ENCODE results near the gene ADCY9.

The ADCY9 gene

GRCh38 chr16:4005281-4005680 lies 111.0 kb downstream of the ADCY9 start:
- Histone ChIP-seq H3K9me2 (replicated peaks; ENCODE audit: control insufficient read depth, low read length) (no peaks in the 10 kb centered on the region), H3K27ac (ENCODE audit: low read depth, low read length) (no peak overlapping the region), H3K27me3 (ENCODE audit: control insufficient read depth, low read length) (no peaks in the 10 kb centered on the region), H3K9me3 (ENCODE audit: control insufficient read depth, insufficient read depth, low read length) (no peaks in the 10 kb centered on the region), H3K4me1 (ENCODE audit: control insufficient read depth, low read length) (no peaks in the 10 kb centered on the region), H3K4me3 (ENCODE audit: low read length) (no peak overlapping the region), H3K79me2 (ENCODE audit: control insufficient read depth, low read length) (no peaks in the 10 kb centered on the region), H4K20me1 (ENCODE audit: control insufficient read depth, insufficient read depth, low read depth, low read length) (no peaks in the 10 kb centered on the region), H3K36me3 (ENCODE audit: control insufficient read depth, low read length) (no peaks in the 10 kb centered on the region), H3F3A (ENCODE audit: control insufficient read depth, insufficient read depth) (no peaks in the 10 kb centered on the region), H3K4me2 (ENCODE audit: low read length) (no peak overlapping the region)
- no peak for TF ChIP-seq EZH2phosphoT487 (IDR thresholded peaks at IDR 0.05; ENCODE audit: borderline replicate concordance, low read length)
- TF ChIP-seq, protein P1, sequence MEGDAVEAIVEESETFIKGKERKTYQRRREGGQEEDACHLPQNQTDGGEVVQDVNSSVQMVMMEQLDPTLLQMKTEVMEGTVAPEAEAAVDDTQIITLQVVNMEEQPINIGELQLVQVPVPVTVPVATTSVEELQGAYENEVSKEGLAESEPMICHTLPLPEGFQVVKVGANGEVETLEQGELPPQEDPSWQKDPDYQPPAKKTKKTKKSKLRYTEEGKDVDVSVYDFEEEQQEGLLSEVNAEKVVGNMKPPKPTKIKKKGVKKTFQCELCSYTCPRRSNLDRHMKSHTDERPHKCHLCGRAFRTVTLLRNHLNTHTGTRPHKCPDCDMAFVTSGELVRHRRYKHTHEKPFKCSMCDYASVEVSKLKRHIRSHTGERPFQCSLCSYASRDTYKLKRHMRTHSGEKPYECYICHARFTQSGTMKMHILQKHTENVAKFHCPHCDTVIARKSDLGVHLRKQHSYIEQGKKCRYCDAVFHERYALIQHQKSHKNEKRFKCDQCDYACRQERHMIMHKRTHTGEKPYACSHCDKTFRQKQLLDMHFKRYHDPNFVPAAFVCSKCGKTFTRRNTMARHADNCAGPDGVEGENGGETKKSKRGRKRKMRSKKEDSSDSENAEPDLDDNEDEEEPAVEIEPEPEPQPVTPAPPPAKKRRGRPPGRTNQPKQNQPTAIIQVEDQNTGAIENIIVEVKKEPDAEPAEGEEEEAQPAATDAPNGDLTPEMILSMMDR (IDR thresholded peaks at IDR 0.05; ENCODE audit: low read depth, low read length, poor library complexity, severe bottlenecking), result no peak

GRCh38 chr16:4004206-4004605 lies 112.0 kb downstream of the ADCY9 start:
- no peaks in the 10 kb centered on the region for H4K20me1 ChIP-seq (ENCODE audit: control insufficient read depth, insufficient read depth, low read depth, low read length)
- H3K27ac ChIP-seq (ENCODE audit: low read depth, low read length), result no peak overlapping the region
- no peaks in the 10 kb centered on the region for H3F3A ChIP-seq (ENCODE audit: control insufficient read depth, insufficient read depth)
- H3K9me3 ChIP-seq (ENCODE audit: control insufficient read depth, insufficient read depth, low read length), result no peaks in the 10 kb centered on the region
- TF ChIP-seq EZH2phosphoT487 (IDR thresholded peaks at IDR 0.05; ENCODE audit: borderline replicate concordance, low read length), result no peak
- TF ChIP-seq, protein P1 (IDR thresholded peaks at IDR 0.05; ENCODE audit: low read depth, low read length, poor library complexity, severe bottlenecking), result no peak
- no peaks in the 10 kb centered on the region for H3K27me3 ChIP-seq (ENCODE audit: control insufficient read depth, low read length)
- H3K36me3 ChIP-seq (ENCODE audit: control insufficient read depth, low read length), result no peaks in the 10 kb centered on the region
- no peaks in the 10 kb centered on the region for H3K79me2 ChIP-seq (ENCODE audit: control insufficient read depth, low read length)
- no peaks in the 10 kb centered on the region for H3K4me1 ChIP-seq (ENCODE audit: control insufficient read depth, low read length)
- H3K4me2 ChIP-seq (ENCODE audit: low read length), result no peak overlapping the region
- no peaks in the 10 kb centered on the region for H3K9me2 ChIP-seq (replicated peaks; ENCODE audit: control insufficient read depth, low read length)
- no peak overlapping the region for H3K4me3 ChIP-seq (ENCODE audit: low read length)

GRCh38 chr16:4003576-4003975 lies 112.7 kb downstream of the ADCY9 start:
- Histone ChIP-seq H3K36me3 (ENCODE audit: control insufficient read depth, low read length) (no peaks in the 10 kb centered on the region), H3K9me3 (ENCODE audit: control insufficient read depth, insufficient read depth, low read length) (no peaks in the 10 kb centered on the region), H3K4me1 (ENCODE audit: control insufficient read depth, low read length) (no peaks in the 10 kb centered on the region), H3K27me3 (ENCODE audit: control insufficient read depth, low read length) (no peaks in the 10 kb centered on the region), H3K79me2 (ENCODE audit: control insufficient read depth, low read length) (no peaks in the 10 kb centered on the region), H4K20me1 (ENCODE audit: control insufficient read depth, insufficient read depth, low read depth, low read length) (no peaks in the 10 kb centered on the region), H3K27ac (ENCODE audit: low read depth, low read length) (no peak overlapping the region), H3K4me3 (ENCODE audit: low read length) (no peak overlapping the region), H3F3A (ENCODE audit: control insufficient read depth, insufficient read depth) (no peaks in the 10 kb centered on the region), H3K4me2 (ENCODE audit: low read length) (no peak overlapping the region), H3K9me2 (replicated peaks; ENCODE audit: control insufficient read depth, low read length) (no peaks in the 10 kb centered on the region)
- TF ChIP-seq, protein P1 (IDR thresholded peaks at IDR 0.05; ENCODE audit: low read depth, low read length, poor library complexity, severe bottlenecking), result no peak
- TF ChIP-seq EZH2phosphoT487 (IDR thresholded peaks at IDR 0.05; ENCODE audit: borderline replicate concordance, low read length), result no peak

GRCh38 chr16:4003166-4003565 lies 113.1 kb downstream of the ADCY9 start:
- TF ChIP-seq, protein P1 (IDR thresholded peaks at IDR 0.05; ENCODE audit: low read depth, low read length, poor library complexity, severe bottlenecking), result no peak
- TF ChIP-seq EZH2phosphoT487 (IDR thresholded peaks at IDR 0.05; ENCODE audit: borderline replicate concordance, low read length), result no peak
- Histone ChIP-seq H4K20me1 (ENCODE audit: control insufficient read depth, insufficient read depth, low read depth, low read length) (no peaks in the 10 kb centered on the region), H3K27me3 (ENCODE audit: control insufficient read depth, low read length) (no peaks in the 10 kb centered on the region), H3K9me3 (ENCODE audit: control insufficient read depth, insufficient read depth, low read length) (no peaks in the 10 kb centered on the region), H3F3A (ENCODE audit: control insufficient read depth, insufficient read depth) (no peaks in the 10 kb centered on the region), H3K4me2 (ENCODE audit: low read length) (no peak overlapping the region), H3K27ac (ENCODE audit: low read depth, low read length) (no peak overlapping the region), H3K36me3 (ENCODE audit: control insufficient read depth, low read length) (no peaks in the 10 kb centered on the region), H3K4me1 (ENCODE audit: control insufficient read depth, low read length) (no peaks in the 10 kb centered on the region), H3K79me2 (ENCODE audit: control insufficient read depth, low read length) (no peaks in the 10 kb centered on the region), H3K9me2 (replicated peaks; ENCODE audit: control insufficient read depth, low read length) (no peaks in the 10 kb centered on the region), H3K4me3 (ENCODE audit: low read length) (no peak overlapping the region)

Data from DOHH2 (cell line).